ENCODE results near the gene ZNF532.
"Not testable (repeated sequence)": the region's sequence is repeated elsewhere in the genome, so short reads cannot be mapped to it uniquely, and the experiment has no call there.

The ZNF532 gene

GRCh38 chr18:58848685-58849084 lies 16.0 kb upstream of the ZNF532 start:
- peak; percentile 73 for DNase-seq

- DNase-seq: no peak
Measured at GRCh38 chr18:58850786-58851469, 13.7 kb upstream of the ZNF532 start.

GRCh38 chr18:58851856-58852255 lies 12.8 kb upstream of the ZNF532 start:
- DNase-seq: no peak

- DNase-seq: no peak
Measured at GRCh38 chr18:58852629-58853028, 12.0 kb upstream of the ZNF532 start.

- DNase-seq: no peak
Measured at GRCh38 chr18:58853561-58853960, 11.1 kb upstream of the ZNF532 start.

GRCh38 chr18:58855521-58855920 lies 9.2 kb upstream of the ZNF532 start:
- not testable (repeated sequence) for DNase-seq

GRCh38 chr18:58856881-58857280 lies 7.8 kb upstream of the ZNF532 start:
- peak; percentile 52 for DNase-seq

- no peak for DNase-seq
Measured at GRCh38 chr18:58858591-58859468, 5.8 kb upstream of the ZNF532 start.

GRCh38 chr18:58859907-58860306 lies 4.8 kb upstream of the ZNF532 start:
- DNase-seq: no peak

GRCh38 chr18:58860747-58861231 lies 3.9 kb upstream of the ZNF532 start:
- DNase-seq: no peak

GRCh38 chr18:58861353-58861752 lies 3.3 kb upstream of the ZNF532 start:
- no peak for DNase-seq

GRCh38 chr18:58861861-58862301 lies 2.8 kb upstream of the ZNF532 start:
- no peak for DNase-seq

- DNase-seq: no peak
Measured at GRCh38 chr18:58862356-58862755, 2.3 kb upstream of the ZNF532 start.

- DNase-seq: no peak
Measured at GRCh38 chr18:58862851-58863538, 1.7 kb upstream of the ZNF532 start.

GRCh38 chr18:58863539-58864145 lies 1.0 kb upstream of the ZNF532 start:
- no peak for DNase-seq

GRCh38 chr18:58865033-58865590 lies 435 bp downstream of the ZNF532 start:
- no peak for DNase-seq

- DNase-seq: no peak
Measured at GRCh38 chr18:58865701-58866065, 1.0 kb downstream of the ZNF532 start.

- no peak for DNase-seq
Measured at GRCh38 chr18:58866066-58866772, 1.5 kb downstream of the ZNF532 start.

- DNase-seq: no peak
Measured at GRCh38 chr18:58866773-58867150, 2.1 kb downstream of the ZNF532 start.

- no peak for DNase-seq
Measured at GRCh38 chr18:58867281-58867961, 2.7 kb downstream of the ZNF532 start.

- no peak for DNase-seq
Measured at GRCh38 chr18:58868440-58868839, 3.8 kb downstream of the ZNF532 start.
